Calu3 (cell line): Measurements from ENCODE around the gene E2F4. TPM values are rescaled to one million over a fixed set of nuclear protein-coding genes. Genes with fewer than 3 reads are reported as not detected.

Experiments used
- BruUV-seq: library from RNA; stranded (reverse); fragments of 400-500 nt; replicated peaks from 2 replicates; lab custom pipeline; 2021; lab: Mats Ljungman, UMichigan
- CTCF ChIA-PET: fragments of 300-600 bp; sonication (Branson Sonifier 250); formaldehyde crosslinking; loops from one replicate; lab custom pipeline; 2022; ENCODE audit warnings: antibody characterized with exemption; lab: Charles Lee
- DNase-seq: peaks from one replicate; pipeline ENCODE4 v3.0.0; 2022
- H3K27ac Mint-ChIP-seq: one replicate; pipeline ENCODE4 v1.8.0; 2022; ENCODE audit warnings: mixed read lengths; ENCODE audit not compliant: unreplicated experiment
- H3K27me3 Mint-ChIP-seq: one replicate; pipeline ENCODE4 v1.8.0; 2022; ENCODE audit warnings: mixed read lengths; ENCODE audit not compliant: unreplicated experiment
- H3K36me3 Mint-ChIP-seq: one replicate; pipeline ENCODE4 v1.8.0; 2022; ENCODE audit warnings: mild to moderate bottlenecking, moderate library complexity, mixed read lengths; ENCODE audit not compliant: insufficient read depth, unreplicated experiment
- H3K4me1 Mint-ChIP-seq: one replicate; pipeline ENCODE4 v1.8.0; 2022; ENCODE audit warnings: mild to moderate bottlenecking, low read depth, mixed read lengths; ENCODE audit not compliant: unreplicated experiment
- H3K4me3 Mint-ChIP-seq: one replicate; pipeline ENCODE4 v1.8.0; 2022; ENCODE audit warnings: mild to moderate bottlenecking, low read depth, moderate library complexity, mixed read lengths; ENCODE audit not compliant: unreplicated experiment
- H3K9me3 Mint-ChIP-seq: one replicate; pipeline ENCODE4 v1.8.0; 2022; ENCODE audit warnings: low read depth, mixed read lengths; ENCODE audit not compliant: unreplicated experiment
- CTCF ChIP-seq: fragments of 200-600 bp; IDR thresholded peaks from one replicate; pipeline ENCODE4 v1.8.0; 2022; ENCODE audit warnings: antibody characterized with exemption; ENCODE audit not compliant: unreplicated experiment
- intact Hi-C: fragments of 100-400 bp; cut with micrococcal nuclease; formaldehyde crosslinking; loops from one replicate; pipeline ENCODE4 v1.10.0; 2022; ENCODE audit not compliant: unreplicated experiment
- microRNA-seq: library from miRNA; unstranded; fragments of <30 nt; microRNA quantifications from one replicate; pipeline ENCODE4 v1.2.0, GENCODE V29; 2022
- total RNA-seq: library from RNA; stranded (reverse); gene quantifications from 2 replicates; pipeline ENCODE4 v1.2.3, GENCODE V29; 2022

The E2F4 gene
- total RNA-seq, 1 experiment from 2014 or later = 95.3 TPM

- no peak for TF ChIP-seq CTCF
- H3K9me3 Mint-ChIP-seq = no peaks in the 10 kb centered on the region
- BruUV-seq = TSS peak; percentile 60
- H3K27ac Mint-ChIP-seq = peak overlapping the region; percentile 85
- DNase-seq = peak; percentile 96
- H3K27me3 Mint-ChIP-seq = peaks cover 38% of the 10 kb centered on the region
- peaks cover 47% of the 10 kb centered on the region for H3K36me3 Mint-ChIP-seq
- CTCF ChIA-PET = interaction anchor here (0.6 to 3.3 kb wide), 16 partner anchors 12 to 886 kb away, joined by 3 to 21 read pairs (median 6); partner anchors contain the start of genes E2F4, ELMO3 and TMEM208
- H3K4me3 Mint-ChIP-seq = peak overlapping the region; percentile 94
- intact Hi-C loops = loop anchor here (2.0 kb wide), 1 partner anchor 20 kb away; the partner anchor contains the start of gene TMEM208
- H3K4me1 Mint-ChIP-seq = peaks cover 56% of the 10 kb centered on the region
Measured at GRCh38 chr16:67246756-67247191, 54.8 kb downstream of the E2F4 start.

GRCh38 chr16:67247192-67248072, 55.5 kb downstream of the E2F4 start, which contains the start of gene FHOD1:
Gene FHOD1 (minus strand): TSS chr16:67247481. CDS start chr16:67247410, 71 bp downstream.
- DNase-seq = peak; percentile 99
- no peaks in the 10 kb centered on the region for H3K9me3 Mint-ChIP-seq
- H3K27ac Mint-ChIP-seq = peak within 1 kb of the TSS; percentile 85
- no TSS peak for BruUV-seq
- H3K4me3 Mint-ChIP-seq = peak within 1 kb of the TSS; percentile 94
- H3K4me1 Mint-ChIP-seq = peaks cover 51% of the 10 kb centered on the region
- CTCF ChIA-PET = interaction anchor here (0.6 to 3.3 kb wide), 21 partner anchors 11 to 885 kb away, joined by 3 to 21 read pairs (median 5); partner anchors contain the start of genes E2F4, ELMO3 and TMEM208
- H3K27me3 Mint-ChIP-seq = peaks cover 38% of the 10 kb centered on the region
- intact Hi-C loops = loop anchor here (2.0 kb wide), 1 partner anchor 21 kb away; the partner anchor contains the start of gene TMEM208
- H3K36me3 Mint-ChIP-seq = peaks cover 47% of the 10 kb centered on the region
- TF ChIP-seq CTCF = no peak

GRCh38 chr16:67248073-67248400, 56.1 kb downstream of the E2F4 start:
- intact Hi-C loops = no loop called here
- Mint-ChIP-seq H3K27ac (peak overlapping the region; percentile 85), H3K36me3 (peaks cover 52% of the 10 kb centered on the region), H3K4me1 (peaks cover 46% of the 10 kb centered on the region), H3K27me3 (peaks cover 38% of the 10 kb centered on the region), H3K4me3 (peak overlapping the region; percentile 94), H3K9me3 (no peaks in the 10 kb centered on the region)
- BruUV-seq = no TSS peak
- no peak for TF ChIP-seq CTCF
- DNase-seq = no peak
- CTCF ChIA-PET = interaction anchor here (0.6 to 3.3 kb wide), 9 partner anchors 12 to 204 kb away, joined by 3 to 21 read pairs (median 4); partner anchors contain the start of gene ELMO3

Small RNA genes within 50 kb of the gene (microRNA-seq; reads per million reads assigned to microRNA genes)
- gene MIR328 = 163 reads per million, percentile 70 among the genes with 10 or more reads in this experiment

Other genes starting within 250 kb of the E2F4 start
- 0.64 and 2.5 TPM in 2 replicates for gene CES3, start 230.9 kb upstream of the E2F4 start, total RNA-seq
- not detected in 2 replicates for gene CES4A, start 203.6 kb upstream of the E2F4 start, total RNA-seq
- gene CBFB, start 163.0 kb upstream of the E2F4 start, total RNA-seq = 116 and 131 TPM in 2 replicates
- gene PHAF1, start 82.2 kb upstream of the E2F4 start, total RNA-seq = 21.4 and 21.9 TPM in 2 replicates
- 6.8 and 8.0 TPM in 2 replicates for gene B3GNT9, start 41.2 kb upstream of the E2F4 start, total RNA-seq
- 34.9 and 42.7 TPM in 2 replicates for gene TRADD, start 32.2 kb upstream of the E2F4 start, total RNA-seq
- gene FBXL8, start 32.2 kb upstream of the E2F4 start, total RNA-seq = 32.0 and 36.6 TPM in 2 replicates
- gene HSF4, start 27.4 kb upstream of the E2F4 start, total RNA-seq = 57.1 and 60.7 TPM in 2 replicates
- 33.5 and 35.7 TPM in 2 replicates for gene NOL3, start 21.6 kb upstream of the E2F4 start, total RNA-seq
- gene MATCAP1, start 8.2 kb upstream of the E2F4 start, total RNA-seq = 33.1 and 36.5 TPM in 2 replicates
- 0.31 and 1.2 TPM in 2 replicates for gene EXOC3L1, start 2.0 kb upstream of the E2F4 start, total RNA-seq
- gene ELMO3, start 7.0 kb downstream of the E2F4 start, total RNA-seq = 31.9 and 43.2 TPM in 2 replicates
- 53.5 and 69.2 TPM in 2 replicates for gene TMEM208, start 35.0 kb downstream of the E2F4 start, total RNA-seq
- gene FHOD1, start 55.3 kb downstream of the E2F4 start, total RNA-seq = 37.2 and 37.9 TPM in 2 replicates
- gene SLC9A5, start 56.8 kb downstream of the E2F4 start, total RNA-seq = 2.4 and 4.4 TPM in 2 replicates
- gene PLEKHG4, start 87.4 kb downstream of the E2F4 start, total RNA-seq = 5.5 and 9.2 TPM in 2 replicates
- 3.8 and 5.6 TPM in 2 replicates for gene KCTD19, start 134.6 kb downstream of the E2F4 start, total RNA-seq
- 7.1 and 9.2 TPM in 2 replicates for gene LRRC36, start 134.7 kb downstream of the E2F4 start, total RNA-seq
- gene TPPP3, start 201.3 kb downstream of the E2F4 start, total RNA-seq = 8.5 and 8.8 TPM in 2 replicates
- 22.6 and 24.4 TPM in 2 replicates for gene ZDHHC1, start 224.3 kb downstream of the E2F4 start, total RNA-seq
- gene HSD11B2, start 239.0 kb downstream of the E2F4 start, total RNA-seq = 10.2 and 10.8 TPM in 2 replicates